NT2/D1 (cell line): Measurements from ENCODE around the gene USP12.

Source experiments
- SUZ12 ChIP-seq: IDR thresholded peaks from 2 replicates; pipeline ENCODE4 v1.6.1; 2011; ENCODE audit not compliant: insufficient read length, insufficient read depth; ENCODE audit errors: extremely low read depth
- YY1 ChIP-seq: IDR thresholded peaks from 2 replicates; pipeline ENCODE4 v1.6.1; 2011; ENCODE audit not compliant: insufficient read length, insufficient read depth
- ZNF274 ChIP-seq: IDR thresholded peaks from 2 replicates; pipeline ENCODE4 v1.6.1; 2011; ENCODE audit warnings: mild to moderate bottlenecking, low read depth, low read length

DNA sequence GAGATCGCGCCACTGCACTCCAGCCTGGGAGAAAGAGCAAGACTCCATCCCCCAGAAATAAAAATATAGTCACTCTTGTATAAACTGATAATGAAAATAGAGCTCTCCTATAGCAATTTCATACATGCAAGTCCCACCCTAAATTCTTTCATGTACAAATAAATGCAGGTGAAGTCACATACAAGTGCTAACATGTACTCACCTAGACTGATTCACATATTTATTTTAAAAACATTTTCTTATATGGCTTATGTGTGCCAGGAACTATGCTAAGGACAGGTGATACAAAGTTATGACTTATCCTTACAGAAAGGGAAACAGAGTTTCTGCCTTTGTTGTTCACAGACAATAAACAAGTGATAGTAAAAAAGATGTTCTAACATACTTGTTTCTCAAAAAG is 32.0 kb downstream of the USP12 start:
- no peak for TF ChIP-seq YY1
- TF ChIP-seq ZNF274, result no peak
- TF ChIP-seq SUZ12, result no peak
